NCI-H2107 treated with DMSO at 0.1 percent for 48 hours (cell line): ENCODE results near the gene SPACA7.

Experiments used
- DNase-seq: peaks from one replicate; lab custom pipeline; 2025; ENCODE audit not compliant: unreplicated experiment; lab: John Stamatoyannopoulos, UW

SPACA7 gene

DNA sequence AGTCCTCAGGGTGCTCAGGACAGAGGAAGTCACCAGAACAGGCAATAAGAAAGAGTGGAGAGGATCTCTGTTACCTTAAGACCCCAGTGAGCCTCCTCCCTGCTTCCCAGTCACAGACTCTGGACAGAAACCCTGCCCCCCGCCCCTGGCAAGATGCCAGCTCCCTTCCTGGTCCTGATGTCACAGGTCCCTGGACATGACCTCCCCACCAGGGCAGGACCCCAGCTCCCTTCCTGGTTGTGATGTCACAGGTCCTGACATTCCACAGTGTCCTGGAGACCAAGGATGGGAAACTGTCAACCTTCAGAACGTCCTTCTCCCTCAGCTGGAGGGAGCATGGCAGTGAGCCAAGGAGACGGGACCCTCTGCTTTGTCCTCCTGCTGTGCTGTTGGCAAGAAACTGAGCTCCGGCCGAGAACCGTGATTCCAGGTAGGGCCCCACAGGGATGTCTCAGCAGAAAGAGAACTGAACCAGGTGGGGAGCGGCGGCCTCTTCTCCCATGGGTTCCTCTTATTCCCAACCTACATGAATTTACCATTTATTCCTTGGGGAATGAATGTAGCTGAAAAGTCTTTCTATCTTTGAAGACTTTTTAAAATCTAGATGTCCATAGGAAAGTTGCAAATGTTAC is at the start of gene SPACA7:
TSS of gene SPACA7 (plus strand) at position 306 of the 632 bp plus-strand sequence. CDS start at position 337, 31 bp downstream.
- no peak for DNase-seq

DNA sequence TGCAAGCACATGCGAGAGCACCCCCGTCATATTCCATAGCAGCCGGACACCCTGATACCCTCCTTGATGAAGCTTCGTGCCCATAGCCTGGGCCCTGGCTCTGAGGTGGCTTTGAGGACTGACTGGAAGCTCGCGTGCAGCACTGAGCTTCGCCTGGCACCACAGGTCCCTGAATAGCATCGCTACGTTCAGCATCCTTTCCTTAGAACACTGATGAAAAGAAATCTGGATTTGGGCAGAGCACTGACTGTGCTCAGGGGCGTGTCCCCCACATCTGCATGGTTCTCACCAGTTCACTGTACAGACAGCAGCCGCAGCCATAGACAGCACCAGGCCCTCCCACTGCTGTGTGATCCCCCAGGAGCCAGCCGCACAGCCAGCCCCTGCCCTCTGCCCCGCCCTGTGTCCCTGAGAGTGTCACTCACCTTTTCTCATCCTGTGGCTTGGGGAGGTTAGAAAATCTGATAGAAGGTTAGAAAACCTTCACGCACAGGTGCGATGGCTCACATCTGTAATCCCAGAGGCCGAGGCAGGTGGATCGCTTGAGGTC is 49.3 kb upstream of the SPACA7 start:
- no peak for DNase-seq

DNA sequence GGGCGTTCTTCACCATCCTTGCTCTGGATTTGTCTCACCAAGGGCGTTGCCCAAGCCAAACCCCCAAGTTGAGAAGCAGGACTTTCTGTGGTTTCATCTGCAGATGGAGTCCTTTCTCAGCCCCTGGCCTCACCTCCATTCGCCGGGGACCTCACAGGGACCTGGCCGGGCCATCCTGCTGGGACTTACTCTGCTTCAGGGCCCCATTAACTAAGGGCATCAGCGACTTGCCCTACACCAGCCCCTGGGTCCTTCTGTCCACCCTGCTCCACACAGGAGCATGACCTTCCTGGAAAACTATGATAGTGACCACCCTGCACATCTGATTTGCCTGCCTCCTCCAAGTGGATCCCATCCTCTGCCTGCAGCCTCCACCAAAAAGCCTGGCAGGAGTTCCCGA is 47.2 kb upstream of the SPACA7 start:
- DNase-seq = no peak

GRCh38 chr13:112329376-112329775 is 46.8 kb upstream of the SPACA7 start:
- DNase-seq = no peak

DNA sequence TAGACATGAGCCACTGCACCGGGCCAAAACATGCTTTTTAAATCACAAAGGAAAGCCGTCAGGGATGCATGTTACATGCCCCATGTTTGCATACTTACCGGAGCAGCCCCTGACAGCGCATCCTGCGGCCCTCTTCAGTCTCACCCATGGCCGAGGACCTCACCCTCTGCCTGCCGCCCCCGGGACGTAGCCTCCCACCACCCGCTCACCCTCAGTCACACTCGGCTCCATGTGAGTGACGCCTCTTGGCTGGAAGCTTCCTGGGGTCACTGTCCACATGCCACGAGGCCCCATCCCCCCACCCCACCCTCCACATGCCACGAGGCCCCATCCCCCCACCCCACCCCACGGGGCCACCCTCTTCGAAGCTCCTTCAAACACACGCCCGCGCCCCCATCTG is 46.1 kb upstream of the SPACA7 start:
- no peak for DNase-seq

DNA sequence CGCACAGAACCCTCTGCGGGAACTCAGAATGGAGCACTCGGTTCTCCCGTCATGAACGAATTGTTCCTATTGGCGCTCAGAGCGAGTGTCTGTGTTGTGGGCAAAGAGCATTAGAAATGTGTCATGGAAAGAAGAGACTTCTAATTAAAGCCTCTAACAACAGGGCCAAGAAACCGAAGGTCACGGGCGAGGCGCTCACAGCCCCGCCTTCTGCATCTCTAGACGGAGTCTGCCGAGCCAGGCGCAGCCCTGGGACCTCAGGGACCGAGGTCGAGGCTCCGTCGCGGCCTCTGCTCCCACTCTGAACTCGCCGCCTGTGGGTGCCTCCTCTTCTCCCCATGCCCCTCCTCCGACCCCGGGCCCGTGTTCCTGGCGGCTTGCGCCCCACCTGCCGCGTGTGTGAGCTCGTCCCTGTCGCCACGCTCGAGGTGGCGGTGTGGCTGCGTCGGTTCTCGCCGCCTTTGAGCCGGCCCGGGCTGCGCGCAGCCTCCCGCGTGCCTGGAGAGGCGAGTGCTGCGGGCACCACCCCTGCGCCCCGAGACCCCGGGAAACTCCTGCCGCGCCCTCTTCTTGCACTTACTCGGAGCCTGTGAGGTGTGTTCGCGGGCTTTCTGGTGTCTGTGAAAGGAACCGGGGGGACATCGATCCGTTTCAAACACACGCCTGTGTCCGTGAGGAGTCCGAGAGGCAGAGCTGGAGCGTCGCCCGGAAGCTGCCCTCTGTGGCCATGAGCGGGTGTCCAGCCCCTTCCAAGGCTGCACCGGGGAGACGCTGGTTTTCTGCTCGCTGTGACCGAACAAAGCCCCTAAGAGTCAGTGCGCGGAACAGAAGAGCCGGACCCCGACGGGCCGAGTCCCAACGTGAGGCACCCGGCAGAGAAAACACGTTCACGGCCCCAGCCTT is 45.4 kb upstream of the SPACA7 start:
- DNase-seq = no peak

GRCh38 chr13:112331675-112332074 is 44.5 kb upstream of the SPACA7 start:
- no peak for DNase-seq

- no peak for DNase-seq
These were observed 43.4 kb upstream of the SPACA7 start for GRCh38 chr13:112332727-112333126.

DNA sequence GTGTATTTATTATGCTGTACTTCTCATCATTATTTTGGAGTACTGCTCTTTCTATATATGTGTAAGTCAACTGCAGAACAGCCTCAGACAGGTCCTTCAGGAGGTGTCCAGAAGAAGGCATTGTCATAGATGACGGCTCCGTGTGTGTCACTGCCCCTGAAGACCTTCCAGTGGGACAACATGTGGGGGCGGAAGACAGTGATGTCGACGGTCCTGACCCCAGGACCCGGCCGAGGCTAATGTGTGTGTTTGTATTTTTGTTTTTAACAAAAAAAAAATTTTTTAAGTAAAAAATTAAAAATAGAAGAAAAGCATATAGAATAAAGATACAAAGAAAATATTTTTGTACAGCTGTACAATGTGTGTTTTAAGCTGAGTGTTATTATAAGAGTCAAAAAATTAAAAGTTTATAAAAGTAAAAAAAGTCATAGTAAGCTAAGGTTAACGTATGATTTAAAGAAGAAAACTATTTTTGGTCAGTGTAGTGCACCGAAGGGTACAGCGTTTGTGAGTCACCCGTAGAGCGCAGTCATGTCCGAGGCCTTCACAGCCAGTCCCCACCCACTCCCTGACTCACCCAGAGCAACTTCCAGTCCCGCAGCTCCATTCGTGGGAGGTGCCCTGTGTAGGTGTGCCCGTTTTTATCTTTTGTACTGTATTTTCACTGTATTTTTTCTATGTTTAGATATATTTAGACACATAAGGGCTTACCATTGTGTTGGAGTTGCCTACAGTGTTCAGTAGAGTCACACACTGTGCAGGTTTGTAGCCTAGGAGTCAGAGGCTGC is 42.2 kb upstream of the SPACA7 start:
- no peak for DNase-seq

DNA sequence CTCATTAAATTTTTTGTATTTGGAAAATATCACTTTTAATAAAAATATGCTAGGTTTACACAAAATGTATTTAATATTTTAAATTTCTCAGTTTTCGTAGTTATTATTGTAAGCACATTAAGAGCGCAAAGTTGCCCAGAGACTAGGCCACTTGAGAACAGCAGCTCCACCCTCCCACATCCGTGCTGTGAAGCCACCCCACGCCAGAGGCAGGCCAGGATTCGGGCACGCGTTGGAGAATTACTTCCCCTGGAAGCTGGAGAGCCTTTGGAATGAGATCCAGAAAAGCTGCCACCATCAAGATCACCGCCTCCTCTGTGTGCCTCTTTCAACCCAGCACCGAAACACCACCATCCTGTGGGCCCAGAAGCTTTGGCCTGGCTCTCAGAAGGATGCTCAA is 41.0 kb upstream of the SPACA7 start:
- no peak for DNase-seq

GRCh38 chr13:112341446-112341845 is 34.7 kb upstream of the SPACA7 start:
- no peak for DNase-seq

DNA sequence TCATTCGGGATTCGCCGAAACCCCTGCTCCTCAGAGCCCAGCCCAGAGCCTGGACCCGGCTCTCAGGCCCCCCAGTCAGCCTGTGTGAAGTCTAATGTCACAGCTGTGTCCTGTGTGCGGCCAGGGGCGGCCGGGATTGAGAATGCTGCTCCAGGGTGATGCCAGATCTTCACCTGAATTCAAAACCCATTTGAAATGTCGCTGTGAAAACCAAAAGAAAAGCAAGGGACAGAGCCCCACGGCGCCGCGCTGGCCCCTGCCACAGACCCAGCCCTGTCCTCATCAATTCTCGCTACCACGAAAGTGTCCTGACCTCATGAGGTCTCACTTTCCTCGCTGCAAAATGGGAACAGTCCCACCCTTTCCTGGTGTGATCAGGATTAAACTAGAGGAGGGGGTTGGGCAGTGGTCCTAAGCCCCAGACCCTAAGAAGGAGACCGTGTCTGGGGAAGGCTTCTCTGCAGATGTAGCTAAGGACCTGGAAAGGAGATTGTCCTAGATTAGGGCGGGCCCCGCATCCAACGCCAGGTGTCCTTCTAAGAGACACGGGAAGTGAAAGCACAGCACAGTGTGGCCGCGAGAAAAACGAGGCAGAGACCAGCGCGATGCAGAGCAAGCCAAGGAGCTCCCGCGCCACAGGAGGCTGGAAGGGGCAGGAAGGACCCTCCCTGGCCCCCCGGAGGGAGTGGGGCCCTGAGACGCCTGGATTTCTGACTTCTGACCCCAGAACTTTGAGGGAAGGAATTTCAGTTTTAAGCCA is 34.0 kb upstream of the SPACA7 start:
- DNase-seq = no peak

DNA sequence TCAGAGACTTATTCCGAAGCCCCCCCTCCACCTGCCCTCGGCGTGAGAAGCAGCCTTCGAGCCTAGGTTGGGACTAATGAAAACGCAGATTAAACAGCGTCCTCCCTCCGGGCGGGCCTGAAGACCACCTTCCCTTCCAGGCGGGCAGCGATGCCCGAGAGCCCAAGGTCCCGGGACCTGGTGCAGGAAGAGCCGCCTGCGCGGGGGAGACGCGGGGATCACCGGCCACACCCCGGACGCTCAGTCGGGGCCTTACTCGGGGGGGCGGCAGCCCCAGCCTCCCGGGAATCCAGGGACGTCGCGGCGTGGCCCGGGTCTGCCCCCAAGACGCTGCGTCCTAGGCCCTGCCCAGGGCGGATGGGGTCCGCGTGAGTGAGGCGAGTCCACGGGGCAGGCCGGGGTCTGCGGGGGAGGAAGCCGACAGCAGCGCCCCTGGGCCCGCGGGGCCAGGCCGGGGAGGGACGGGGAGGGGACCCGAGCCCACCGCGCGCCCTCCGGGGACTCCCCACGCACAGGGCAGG is 33.3 kb upstream of the SPACA7 start:
- DNase-seq = no peak

DNA sequence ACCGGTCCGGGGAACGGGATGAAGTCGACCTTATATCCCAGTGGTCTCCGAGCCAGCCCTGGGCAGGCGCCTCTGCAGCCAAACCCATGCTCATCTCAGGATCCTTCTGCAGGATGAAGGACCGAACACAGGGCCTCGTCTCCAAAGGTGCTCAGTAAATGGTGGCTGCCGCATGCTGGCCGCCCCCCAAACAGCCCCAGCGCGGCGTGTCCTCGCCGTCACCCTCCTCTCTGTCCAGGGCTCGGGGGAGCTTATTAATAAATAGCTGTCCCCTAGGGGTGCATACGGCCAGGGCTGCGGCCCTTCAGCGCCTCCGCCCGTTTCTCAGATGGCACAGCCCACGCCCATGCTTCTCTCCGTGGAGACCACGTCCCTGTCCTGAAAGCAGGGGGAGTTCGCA is 32.6 kb upstream of the SPACA7 start:
- no peak for DNase-seq

DNA sequence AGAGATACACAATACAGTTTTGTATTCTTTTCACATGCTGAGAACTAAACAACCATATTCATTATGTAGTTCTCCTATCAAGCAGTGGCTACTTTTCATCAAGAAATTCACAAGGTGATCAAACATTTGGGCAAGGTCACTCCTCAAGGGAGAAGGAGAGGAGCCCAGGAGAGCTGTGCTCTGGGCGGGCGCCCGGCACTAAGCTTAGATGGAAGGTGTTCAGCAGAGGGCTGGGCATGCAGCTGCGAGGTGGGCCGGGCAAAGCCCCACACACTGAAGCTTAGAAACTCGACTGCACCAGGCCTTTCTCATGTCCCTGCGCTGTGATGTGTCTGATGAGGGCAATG is 30.4 kb upstream of the SPACA7 start:
- DNase-seq = no peak

DNA sequence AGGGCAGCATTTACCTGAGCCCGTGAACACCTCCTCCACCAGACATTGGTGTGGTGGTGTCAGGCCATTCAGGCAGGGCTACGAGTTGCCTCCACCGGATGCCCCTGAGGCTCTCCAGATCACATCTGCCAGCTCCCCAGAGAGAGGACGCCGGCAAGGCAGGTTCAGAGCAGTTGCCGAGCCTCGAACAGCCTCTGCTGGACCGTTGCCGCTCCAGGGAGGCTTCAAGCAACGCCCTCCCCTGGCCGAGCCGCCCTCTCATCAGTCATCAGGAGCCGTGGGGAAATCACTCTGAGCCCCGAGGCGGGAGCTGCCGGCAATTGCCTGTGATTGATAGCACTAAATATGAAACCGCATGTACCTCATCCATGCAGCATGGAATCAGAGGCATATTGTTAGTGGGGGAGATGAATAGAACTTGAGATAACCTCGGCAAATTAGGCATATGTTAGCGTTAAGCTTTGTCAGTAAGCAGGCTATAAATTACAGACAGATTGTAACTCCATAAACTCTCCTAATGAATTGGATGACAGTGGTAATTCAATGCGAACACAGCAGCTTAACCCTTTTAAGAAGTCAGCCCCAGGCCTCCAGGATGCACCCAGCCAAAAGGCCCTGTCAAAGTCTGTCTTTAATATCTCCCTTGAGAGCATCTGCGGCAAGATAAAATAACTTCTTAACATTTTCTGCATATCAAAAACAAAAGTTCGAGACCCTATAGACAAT is 29.8 kb upstream of the SPACA7 start:
- peak; percentile 86 for DNase-seq

GRCh38 chr13:112346899-112347229 is 29.3 kb upstream of the SPACA7 start:
- no peak for DNase-seq

- DNase-seq = no peak
These were observed 28.2 kb upstream of the SPACA7 start for GRCh38 chr13:112347986-112348385.

DNA sequence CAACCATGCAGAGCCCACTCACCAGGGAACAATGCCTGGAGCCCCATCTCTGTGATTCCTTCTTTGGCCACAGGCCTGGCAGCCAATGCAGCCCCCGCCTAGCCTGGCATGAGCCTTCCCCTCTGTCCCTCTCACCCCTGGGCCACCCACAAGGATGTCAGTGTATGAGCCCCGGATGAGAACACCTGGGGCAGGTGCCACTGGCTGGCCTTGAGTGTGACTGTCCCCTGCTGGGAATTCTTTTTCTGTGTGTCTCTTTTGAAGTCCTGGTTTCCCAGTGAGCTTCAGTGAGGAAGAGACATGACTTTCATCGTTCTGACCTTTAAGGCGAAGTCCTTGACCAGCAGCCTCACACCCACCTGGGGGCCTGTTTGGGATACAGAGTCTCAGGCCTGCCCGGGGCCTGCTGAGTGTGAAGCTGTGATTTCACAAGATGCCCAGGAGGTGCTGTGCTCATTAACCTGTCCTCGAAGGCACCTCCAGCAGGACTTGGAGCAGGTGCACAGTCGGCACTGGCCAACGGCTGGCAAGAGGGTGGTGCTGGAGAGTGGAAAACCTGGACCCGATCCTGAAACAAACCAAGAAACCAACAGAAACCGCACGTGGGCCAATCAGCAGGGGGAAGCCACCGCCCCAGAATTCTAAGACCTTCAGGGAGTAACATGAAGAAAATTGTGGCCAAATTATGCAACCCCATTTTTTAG is 27.4 kb upstream of the SPACA7 start:
- peak; percentile 10 for DNase-seq
